HG03095 (cell line): Measurements from ENCODE around the gene P2RX7.
"Not testable (repeated sequence)": the region's sequence is repeated elsewhere in the genome, so short reads cannot be mapped to it uniquely, and the experiment has no call there.

Experiments
- ATAC-seq: cut with Tn5 transposase; IDR thresholded peaks from one replicate; pipeline ENCODE4 v1.9.1; 2021; ENCODE audit warnings: moderate library complexity; ENCODE audit not compliant: unreplicated experiment

The P2RX7 gene

GRCh38 chr12:121226871-121227270 is 94.2 kb downstream of the P2RX7 start:
- ATAC-seq = not testable (repeated sequence)

GRCh38 chr12:121227294-121227693 is 94.6 kb downstream of the P2RX7 start:
- peak; percentile 72 for ATAC-seq

GRCh38 chr12:121228919-121229665 is 96.4 kb downstream of the P2RX7 start:
- no peak for ATAC-seq

- not testable (repeated sequence) for ATAC-seq
These were observed 97.3 kb downstream of the P2RX7 start for GRCh38 chr12:121229826-121230537.

GRCh38 chr12:121230538-121230907 is 97.8 kb downstream of the P2RX7 start:
- no peak for ATAC-seq

- no peak for ATAC-seq
These were observed 99.5 kb downstream of the P2RX7 start for GRCh38 chr12:121232163-121232562.

- no peak for ATAC-seq
These were observed 100.4 kb downstream of the P2RX7 start for GRCh38 chr12:121232977-121233627.

- ATAC-seq = no peak
These were observed 100.9 kb downstream of the P2RX7 start for GRCh38 chr12:121233628-121234020.

GRCh38 chr12:121236776-121237175 is 104.1 kb downstream of the P2RX7 start:
- ATAC-seq = no peak

- no peak for ATAC-seq
These were observed 104.7 kb downstream of the P2RX7 start for GRCh38 chr12:121237415-121237814.
